GM12872 (cell line): Measurements from ENCODE around the gene GCHFR.

ENCODE experiments used
- TF ChIP-seq, protein P1 (sequence below): IDR thresholded peaks from 3 replicates; pipeline ENCODE4 v1.5.1; 2011; ENCODE audit warnings: low read depth, mild to moderate bottlenecking, low read length, moderate library complexity; ENCODE audit not compliant: insufficient read depth

Gene GCHFR

DNA sequence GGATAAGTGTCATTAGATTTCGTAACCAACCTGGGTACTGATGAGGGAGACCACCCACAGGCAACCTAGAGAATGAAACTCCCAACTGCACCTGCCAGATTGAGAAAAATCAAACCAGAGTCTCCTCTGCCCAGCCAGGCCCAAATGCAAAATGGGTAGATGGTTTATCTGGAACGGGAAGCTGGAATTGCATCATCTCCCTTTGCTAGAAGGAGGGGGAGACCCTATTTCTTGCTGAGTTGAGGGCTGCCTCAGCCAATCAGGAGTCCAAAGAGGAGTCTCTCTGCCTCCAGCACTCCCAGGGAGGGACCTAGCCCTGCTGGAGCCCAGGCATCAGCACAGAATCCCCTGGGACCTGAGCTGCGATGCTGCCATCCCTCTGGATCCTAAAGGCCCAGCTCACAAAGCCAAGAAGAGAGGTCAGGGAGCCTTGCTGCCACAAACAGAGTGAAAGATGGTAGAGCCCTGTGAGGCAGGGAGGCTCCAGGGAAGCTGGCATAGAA lies 16.9 kb upstream of the GCHFR start:
- TF ChIP-seq, protein P1, sequence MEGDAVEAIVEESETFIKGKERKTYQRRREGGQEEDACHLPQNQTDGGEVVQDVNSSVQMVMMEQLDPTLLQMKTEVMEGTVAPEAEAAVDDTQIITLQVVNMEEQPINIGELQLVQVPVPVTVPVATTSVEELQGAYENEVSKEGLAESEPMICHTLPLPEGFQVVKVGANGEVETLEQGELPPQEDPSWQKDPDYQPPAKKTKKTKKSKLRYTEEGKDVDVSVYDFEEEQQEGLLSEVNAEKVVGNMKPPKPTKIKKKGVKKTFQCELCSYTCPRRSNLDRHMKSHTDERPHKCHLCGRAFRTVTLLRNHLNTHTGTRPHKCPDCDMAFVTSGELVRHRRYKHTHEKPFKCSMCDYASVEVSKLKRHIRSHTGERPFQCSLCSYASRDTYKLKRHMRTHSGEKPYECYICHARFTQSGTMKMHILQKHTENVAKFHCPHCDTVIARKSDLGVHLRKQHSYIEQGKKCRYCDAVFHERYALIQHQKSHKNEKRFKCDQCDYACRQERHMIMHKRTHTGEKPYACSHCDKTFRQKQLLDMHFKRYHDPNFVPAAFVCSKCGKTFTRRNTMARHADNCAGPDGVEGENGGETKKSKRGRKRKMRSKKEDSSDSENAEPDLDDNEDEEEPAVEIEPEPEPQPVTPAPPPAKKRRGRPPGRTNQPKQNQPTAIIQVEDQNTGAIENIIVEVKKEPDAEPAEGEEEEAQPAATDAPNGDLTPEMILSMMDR, result no peak

- TF ChIP-seq, protein P1, result no peak
Measured at GRCh38 chr15:40747685-40748631, 15.9 kb upstream of the GCHFR start.

GRCh38 chr15:40749151-40749630 lies 14.7 kb upstream of the GCHFR start:
- TF ChIP-seq, protein P1, result no peak

GRCh38 chr15:40750885-40751284 lies 13.0 kb upstream of the GCHFR start:
- TF ChIP-seq, protein P1, result no peak

DNA sequence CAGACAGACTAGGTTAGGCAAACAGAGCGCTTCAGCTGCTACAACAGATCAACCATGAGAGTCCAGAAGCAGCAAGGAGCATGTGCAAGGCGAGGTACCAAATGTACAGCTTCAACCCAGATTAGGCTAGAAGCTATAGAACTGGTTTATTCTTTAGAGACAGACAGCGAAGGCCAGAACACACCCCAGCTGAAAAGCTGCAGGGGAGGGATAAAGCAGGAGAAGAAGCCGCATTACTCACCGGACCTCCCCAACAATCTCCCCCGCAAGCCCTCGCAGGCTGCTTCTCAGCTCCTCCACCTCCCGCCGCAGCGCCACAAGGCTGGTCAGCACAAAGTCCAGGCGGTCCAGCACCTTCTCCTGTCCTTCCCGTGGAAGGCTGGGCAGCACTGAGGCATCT lies 12.1 kb upstream of the GCHFR start:
- TF ChIP-seq, protein P1, result no peak

- TF ChIP-seq, protein P1, result no peak
Measured at GRCh38 chr15:40754574-40754882, 9.3 kb upstream of the GCHFR start.

- TF ChIP-seq, protein P1, result no peak
Measured at GRCh38 chr15:40754883-40755811, 8.7 kb upstream of the GCHFR start, which contains the start of gene RMDN3. RMDN3 (minus strand) TSS chr15:40755254; CDS start chr15:40754783, 471 bp downstream.
